Measurements from ENCODE around the gene PEX11G.
A peak's percentile ranks its signal among the peaks of the same experiment; 100 is the strongest.
"Not testable (repeated sequence)": the region's sequence is repeated elsewhere in the genome, so short reads cannot be mapped to it uniquely, and the experiment has no call there.

PEX11G gene

GRCh38 chr19:7467009-7467989, 21.5 kb downstream of the PEX11G start:
- DNase-seq (ENCODE audit: low spot score) = no peak

GRCh38 chr19:7463575-7463974, 25.3 kb downstream of the PEX11G start:
- DNase-seq (ENCODE audit: low spot score) = no peak

GRCh38 chr19:7461841-7462629, 26.8 kb downstream of the PEX11G start:
- no peak for DNase-seq (ENCODE audit: low spot score)

- DNase-seq (ENCODE audit: low spot score) = no peak
Observed at GRCh38 chr19:7460562-7460966, 28.3 kb downstream of the PEX11G start.

GRCh38 chr19:7459773-7460172, 29.1 kb downstream of the PEX11G start:
- DNase-seq (ENCODE audit: low spot score) = no peak

- no peak for DNase-seq (ENCODE audit: low spot score)
Observed at GRCh38 chr19:7458675-7459074, 30.2 kb downstream of the PEX11G start.

GRCh38 chr19:7456964-7457541, 31.8 kb downstream of the PEX11G start:
- no peak for DNase-seq (ENCODE audit: low spot score)

- DNase-seq (ENCODE audit: low spot score) = no peak
Observed at GRCh38 chr19:7455600-7456296, 33.1 kb downstream of the PEX11G start.

GRCh38 chr19:7454998-7455397, 33.8 kb downstream of the PEX11G start:
- no peak for DNase-seq (ENCODE audit: low spot score)

GRCh38 chr19:7450243-7451223, 38.3 kb downstream of the PEX11G start:
- DNase-seq (ENCODE audit: low spot score) = peak; percentile 3

- DNase-seq (ENCODE audit: low spot score) = not testable (repeated sequence)
Observed at GRCh38 chr19:7449391-7450070, 39.3 kb downstream of the PEX11G start.

- DNase-seq (ENCODE audit: low spot score) = no peak
Observed at GRCh38 chr19:7447648-7448047, 41.2 kb downstream of the PEX11G start.

GRCh38 chr19:7445104-7445503, 43.7 kb downstream of the PEX11G start:
- DNase-seq (ENCODE audit: low spot score) = no peak

GRCh38 chr19:7444042-7444441, 44.8 kb downstream of the PEX11G start:
- no peak for DNase-seq (ENCODE audit: low spot score)

GRCh38 chr19:7442423-7442822, 46.4 kb downstream of the PEX11G start:
- no peak for DNase-seq (ENCODE audit: low spot score)

- DNase-seq (ENCODE audit: low spot score) = no peak
Observed at GRCh38 chr19:7441468-7442146, 47.2 kb downstream of the PEX11G start.

- DNase-seq (ENCODE audit: low spot score) = no peak
Observed at GRCh38 chr19:7440188-7440975, 48.5 kb downstream of the PEX11G start.

- no peak for DNase-seq (ENCODE audit: low spot score)
Observed at GRCh38 chr19:7435586-7435985, 53.2 kb downstream of the PEX11G start.

GRCh38 chr19:7434391-7434790, 54.4 kb downstream of the PEX11G start:
- DNase-seq (ENCODE audit: low spot score) = no peak
